ENCODE measurements around the gene ENPP7.

GRCh38 chr17:79746889-79747507 lies 16.3 kb downstream of the ENPP7 start:
- TF ChIP-seq, protein P1, sequence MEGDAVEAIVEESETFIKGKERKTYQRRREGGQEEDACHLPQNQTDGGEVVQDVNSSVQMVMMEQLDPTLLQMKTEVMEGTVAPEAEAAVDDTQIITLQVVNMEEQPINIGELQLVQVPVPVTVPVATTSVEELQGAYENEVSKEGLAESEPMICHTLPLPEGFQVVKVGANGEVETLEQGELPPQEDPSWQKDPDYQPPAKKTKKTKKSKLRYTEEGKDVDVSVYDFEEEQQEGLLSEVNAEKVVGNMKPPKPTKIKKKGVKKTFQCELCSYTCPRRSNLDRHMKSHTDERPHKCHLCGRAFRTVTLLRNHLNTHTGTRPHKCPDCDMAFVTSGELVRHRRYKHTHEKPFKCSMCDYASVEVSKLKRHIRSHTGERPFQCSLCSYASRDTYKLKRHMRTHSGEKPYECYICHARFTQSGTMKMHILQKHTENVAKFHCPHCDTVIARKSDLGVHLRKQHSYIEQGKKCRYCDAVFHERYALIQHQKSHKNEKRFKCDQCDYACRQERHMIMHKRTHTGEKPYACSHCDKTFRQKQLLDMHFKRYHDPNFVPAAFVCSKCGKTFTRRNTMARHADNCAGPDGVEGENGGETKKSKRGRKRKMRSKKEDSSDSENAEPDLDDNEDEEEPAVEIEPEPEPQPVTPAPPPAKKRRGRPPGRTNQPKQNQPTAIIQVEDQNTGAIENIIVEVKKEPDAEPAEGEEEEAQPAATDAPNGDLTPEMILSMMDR (IDR thresholded peaks at IDR 0.05): no peak
- no peak for TF ChIP-seq POLR2A (IDR thresholded peaks at IDR 0.05)

Data from stomach (tissue), 4 donors.